HG03039 (cell line): ENCODE measurements around the gene OBSCN.

Experiments used
- ATAC-seq: cut with Tn5 transposase; IDR thresholded peaks from one replicate; pipeline ENCODE4 v1.9.1; 2021; ENCODE audit warnings: mild to moderate bottlenecking, moderate library complexity; ENCODE audit not compliant: unreplicated experiment

Gene OBSCN

GRCh38 chr1:228350831-228351781 lies 143.3 kb downstream of the OBSCN start:
- no peak for ATAC-seq

GRCh38 chr1:228351850-228352249 lies 144.0 kb downstream of the OBSCN start:
- ATAC-seq: no peak

- no peak for ATAC-seq
Measured at GRCh38 chr1:228352677-228353481, 145.0 kb downstream of the OBSCN start.

- no peak for ATAC-seq
Measured at GRCh38 chr1:228353601-228354371, 145.9 kb downstream of the OBSCN start.

- no peak for ATAC-seq
Measured at GRCh38 chr1:228354390-228355320, 146.8 kb downstream of the OBSCN start.

- no peak for ATAC-seq
Measured at GRCh38 chr1:228356897-228357680, 149.2 kb downstream of the OBSCN start.

- ATAC-seq: no peak
Measured at GRCh38 chr1:228358039-228358763, 150.4 kb downstream of the OBSCN start.

- ATAC-seq: no peak
Measured at GRCh38 chr1:228358764-228359612, 151.1 kb downstream of the OBSCN start.

- no peak for ATAC-seq
Measured at GRCh38 chr1:228359613-228360532, 152.0 kb downstream of the OBSCN start.

- ATAC-seq: no peak
Measured at GRCh38 chr1:228360533-228361313, 152.9 kb downstream of the OBSCN start.

- no peak for ATAC-seq
Measured at GRCh38 chr1:228361314-228362140, 153.7 kb downstream of the OBSCN start.

- ATAC-seq: no peak
Measured at GRCh38 chr1:228362141-228362883, 154.5 kb downstream of the OBSCN start.

GRCh38 chr1:228362884-228363450 lies 155.1 kb downstream of the OBSCN start:
- ATAC-seq: no peak

- no peak for ATAC-seq
Measured at GRCh38 chr1:228363686-228364067, 155.8 kb downstream of the OBSCN start.
